Measurements from ENCODE around the gene MMD2.

The MMD2 gene

GRCh38 chr7:4873071-4873944 lies 85.7 kb downstream of the MMD2 start:
- DNase-seq (ENCODE audit: insufficient read length) (no peak), FAIRE-seq (no peak)
- no peak for TF ChIP-seq TAF1 (IDR thresholded peaks at IDR 0.05; ENCODE audit: borderline replicate concordance, low read depth, low read length)
- no peak for TF ChIP-seq POLR2A (IDR thresholded peaks at IDR 0.05; ENCODE audit: low read depth, low read length)
- no peak for TF ChIP-seq POLR2AphosphoS5 (IDR thresholded peaks at IDR 0.05; ENCODE audit: low read depth, low read length)

- no peak for TF ChIP-seq POLR2AphosphoS5 (IDR thresholded peaks at IDR 0.05; ENCODE audit: low read depth, low read length)
- no peak for TF ChIP-seq POLR2A (IDR thresholded peaks at IDR 0.05; ENCODE audit: low read depth, low read length)
- TF ChIP-seq TAF1 (IDR thresholded peaks at IDR 0.05; ENCODE audit: borderline replicate concordance, low read depth, low read length), result no peak
- FAIRE-seq (no peak), DNase-seq (ENCODE audit: insufficient read length) (no peak)
Observed at GRCh38 chr7:4871930-4872675, 86.9 kb downstream of the MMD2 start.

GRCh38 chr7:4871056-4871680 lies 87.8 kb downstream of the MMD2 start:
- TF ChIP-seq POLR2A (IDR thresholded peaks at IDR 0.05; ENCODE audit: low read depth, low read length) (no peak), POLR2AphosphoS5 (IDR thresholded peaks at IDR 0.05; ENCODE audit: low read depth, low read length) (no peak), TAF1 (IDR thresholded peaks at IDR 0.05; ENCODE audit: borderline replicate concordance, low read depth, low read length) (no peak)
- DNase-seq (ENCODE audit: insufficient read length) (no peak), FAIRE-seq (no peak)

GRCh38 chr7:4868493-4868892 lies 90.5 kb downstream of the MMD2 start:
- FAIRE-seq (no peak), DNase-seq (ENCODE audit: insufficient read length) (no peak)
- TF ChIP-seq POLR2AphosphoS5 (IDR thresholded peaks at IDR 0.05; ENCODE audit: low read depth, low read length), result no peak
- TF ChIP-seq TAF1 (IDR thresholded peaks at IDR 0.05; ENCODE audit: borderline replicate concordance, low read depth, low read length), result no peak
- no peak for TF ChIP-seq POLR2A (IDR thresholded peaks at IDR 0.05; ENCODE audit: low read depth, low read length)

- DNase-seq (ENCODE audit: insufficient read length), result no peak
- TF ChIP-seq POLR2AphosphoS5 (IDR thresholded peaks at IDR 0.05; ENCODE audit: low read depth, low read length) (no peak), POLR2A (IDR thresholded peaks at IDR 0.05; ENCODE audit: low read depth, low read length) (no peak), TAF1 (IDR thresholded peaks at IDR 0.05; ENCODE audit: borderline replicate concordance, low read depth, low read length) (no peak)
- FAIRE-seq, result no peak
Observed at GRCh38 chr7:4866528-4867496, 92.2 kb downstream of the MMD2 start.

- TF ChIP-seq POLR2A (IDR thresholded peaks at IDR 0.05; ENCODE audit: low read depth, low read length) (no peak), TAF1 (IDR thresholded peaks at IDR 0.05; ENCODE audit: borderline replicate concordance, low read depth, low read length) (no peak), POLR2AphosphoS5 (IDR thresholded peaks at IDR 0.05; ENCODE audit: low read depth, low read length) (no peak)
- FAIRE-seq (no peak), DNase-seq (ENCODE audit: insufficient read length) (no peak)
Observed at GRCh38 chr7:4862156-4862555, 96.8 kb downstream of the MMD2 start.

GRCh38 chr7:4861673-4862072 lies 97.3 kb downstream of the MMD2 start, which contains the start of gene PAPOLB:
Gene PAPOLB, minus strand, starts transcription at chr7:4862030. Its CDS starts 220 bp downstream, at chr7:4861810.
- DNase-seq (ENCODE audit: insufficient read length), result no peak
- FAIRE-seq, result no peak
- TF ChIP-seq POLR2A (IDR thresholded peaks at IDR 0.05; ENCODE audit: low read depth, low read length), result no peak
- TF ChIP-seq POLR2AphosphoS5 (IDR thresholded peaks at IDR 0.05; ENCODE audit: low read depth, low read length), result no peak
- TF ChIP-seq TAF1 (IDR thresholded peaks at IDR 0.05; ENCODE audit: borderline replicate concordance, low read depth, low read length), result no peak

DNA sequence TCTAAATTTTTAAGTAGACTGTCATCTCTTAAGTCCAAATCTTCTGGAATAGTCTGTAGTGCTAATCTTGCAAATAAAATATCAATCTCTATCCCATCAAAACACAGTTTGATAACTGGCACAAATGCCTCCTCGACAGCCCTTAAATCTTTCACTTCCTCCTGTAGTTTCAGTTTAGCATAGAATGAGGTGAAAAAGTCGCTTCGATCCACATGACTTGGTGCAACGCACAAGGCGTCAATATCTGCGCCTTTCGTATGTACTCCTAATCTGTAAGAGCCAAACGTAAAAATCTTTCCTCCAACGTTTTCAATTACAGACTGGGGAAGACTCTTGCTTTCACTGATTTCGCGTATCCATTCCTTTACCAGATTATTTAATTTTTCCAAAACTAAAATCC lies 97.8 kb downstream of the MMD2 start:
- no peak for DNase-seq (ENCODE audit: insufficient read length)
- no peak for TF ChIP-seq POLR2AphosphoS5 (IDR thresholded peaks at IDR 0.05; ENCODE audit: low read depth, low read length)
- TF ChIP-seq POLR2A (IDR thresholded peaks at IDR 0.05; ENCODE audit: low read depth, low read length), result no peak
- no peak for TF ChIP-seq TAF1 (IDR thresholded peaks at IDR 0.05; ENCODE audit: borderline replicate concordance, low read depth, low read length)

DNA sequence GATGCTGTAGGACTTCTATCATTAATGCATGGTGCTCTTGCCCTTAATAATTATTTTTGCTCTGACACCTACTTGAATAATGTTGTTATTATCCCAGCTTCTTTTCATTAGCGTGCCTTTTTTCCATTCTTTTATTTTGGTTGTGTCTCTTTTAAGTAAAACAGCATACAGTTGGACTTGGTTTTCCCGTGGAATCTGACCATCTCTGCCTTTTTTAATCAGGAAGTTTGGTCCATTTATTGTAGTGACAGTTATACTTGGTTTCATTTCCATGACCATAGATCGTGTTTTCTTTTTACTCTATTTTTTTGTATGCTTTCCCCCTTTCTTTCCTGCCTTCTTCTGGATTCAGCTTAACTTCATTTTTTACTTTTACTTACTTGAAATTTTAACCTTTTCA lies 101.8 kb downstream of the MMD2 start:
- TF ChIP-seq TAF1 (IDR thresholded peaks at IDR 0.05; ENCODE audit: borderline replicate concordance, low read depth, low read length), result no peak
- FAIRE-seq, result no peak

More for the DNA sequence above, 97.8 kb downstream of the MMD2 start:
- FAIRE-seq, result no peak

GRCh38 chr7:4856336-4857057 lies 102.5 kb downstream of the MMD2 start:
- FAIRE-seq (no peak), DNase-seq (ENCODE audit: insufficient read length) (no peak)
- TF ChIP-seq POLR2A (IDR thresholded peaks at IDR 0.05; ENCODE audit: low read depth, low read length), result no peak
- no peak for TF ChIP-seq POLR2AphosphoS5 (IDR thresholded peaks at IDR 0.05; ENCODE audit: low read depth, low read length)
- TF ChIP-seq TAF1 (IDR thresholded peaks at IDR 0.05; ENCODE audit: borderline replicate concordance, low read depth, low read length), result no peak

More for the DNA sequence above, 101.8 kb downstream of the MMD2 start:
- DNase-seq (ENCODE audit: insufficient read length), result no peak

All from GM12892 (cell line).